Neural progenitor cell (in vitro differentiated cells): Measurements from ENCODE around the gene SEMA6A. TPM values are rescaled to one million over a fixed set of nuclear protein-coding genes. Genes with fewer than 3 reads are reported as not detected.

ENCODE experiments used
- DNase-seq: peaks from one replicate; pipeline ENCODE4 v3.0.0-alpha.2; 2016; ENCODE audit warnings: low spot score
- H2AFZ ChIP-seq: fragments of 200-600 bp; sonication (generic); replicated peaks from 2 replicates; pipeline ENCODE4 v1.6.1; 2016; ENCODE audit warnings: antibody characterized with exemption
- H3F3A ChIP-seq: fragments of 200-600 bp; sonication (generic); 2 replicates; pipeline ENCODE4 v1.6.1; 2016; ENCODE audit warnings: antibody characterized with exemption, low read depth
- H3K27ac ChIP-seq: fragments of 200-600 bp; sonication (generic); 2 replicates; pipeline ENCODE4 v1.5.1; 2016; ENCODE audit warnings: mild to moderate bottlenecking
- H3K27me3 ChIP-seq: fragments of 200-600 bp; sonication (generic); 2 replicates; pipeline ENCODE4 v1.6.1; 2016; ENCODE audit warnings: mild to moderate bottlenecking, moderate library complexity
- H3K36me3 ChIP-seq: fragments of 200-600 bp; sonication (generic); 2 replicates; pipeline ENCODE4 v1.5.1; 2016
- H3K4me1 ChIP-seq: fragments of 200-600 bp; sonication (generic); 2 replicates; pipeline ENCODE4 v1.6.1; 2016; ENCODE audit warnings: mixed run types
- H3K4me2 ChIP-seq: fragments of 200-600 bp; sonication (generic); 2 replicates; pipeline ENCODE4 v1.6.1; 2016
- H3K4me3 ChIP-seq: fragments of 200-600 bp; sonication (generic); 2 replicates; pipeline ENCODE4 v1.5.1; 2016
- H3K79me2 ChIP-seq: fragments of 200-600 bp; sonication (generic); 2 replicates; pipeline ENCODE4 v1.6.1; 2016; ENCODE audit warnings: low read depth
- H3K9ac ChIP-seq: fragments of 200-600 bp; sonication (generic); 2 replicates; pipeline ENCODE4 v1.6.1; 2016
- H3K9me3 ChIP-seq: fragments of 200-600 bp; sonication (generic); 2 replicates; pipeline ENCODE4 v1.5.1; 2016; ENCODE audit warnings: low read depth
- H4K20me1 ChIP-seq: fragments of 200-600 bp; sonication (generic); 2 replicates; pipeline ENCODE4 v1.6.1; 2016; ENCODE audit warnings: low read depth
- H3K27ac Mint-ChIP-seq: 3 replicates; pipeline ENCODE4 v1.8.0; 2021; ENCODE audit warnings: mixed read lengths
- H3K27me3 Mint-ChIP-seq: 2 replicates; pipeline ENCODE4 v1.8.0; 2022; ENCODE audit warnings: low read depth, mild to moderate bottlenecking, inconsistent platforms, moderate library complexity, mixed read lengths; ENCODE audit not compliant: insufficient read depth
- H3K36me3 Mint-ChIP-seq: 3 replicates; pipeline ENCODE4 v1.8.0; 2021; ENCODE audit warnings: mixed read lengths
- H3K4me1 Mint-ChIP-seq: 3 replicates; pipeline ENCODE4 v1.8.0; 2021; ENCODE audit warnings: mixed read lengths
- H3K4me3 Mint-ChIP-seq: 3 replicates; pipeline ENCODE4 v1.8.0; 2021; ENCODE audit warnings: mild to moderate bottlenecking, moderate library complexity, mixed read lengths
- H3K9me3 Mint-ChIP-seq: 3 replicates; pipeline ENCODE4 v1.8.0; 2020; ENCODE audit warnings: mixed read lengths
- EZH2 ChIP-seq: fragments of 200-600 bp; sonication (generic); IDR thresholded peaks from 2 replicates; pipeline ENCODE4 v1.6.1; 2017; ENCODE audit warnings: antibody characterized with exemption, mild to moderate bottlenecking, moderate library complexity
- EZH2phosphoT487 ChIP-seq: fragments of 200-600 bp; sonication (generic); IDR thresholded peaks from 2 replicates; pipeline ENCODE4 v1.6.1; 2017; ENCODE audit warnings: antibody characterized with exemption
- total RNA-seq: library from RNA; depleted of rRNA; stranded (reverse); fragments of >200 nt; gene quantifications from 2 replicates; pipeline ENCODE4 v1.2.3, GENCODE V29; 2015; ENCODE audit warnings: low replicate concordance
- TF ChIP-seq, protein P1 (sequence below): fragments of 200-600 bp; sonication (generic); IDR thresholded peaks from 2 replicates; pipeline ENCODE4 v1.5.1; 2017; ENCODE audit warnings: antibody characterized with exemption, mild to moderate bottlenecking

SEMA6A gene
- total RNA-seq, 1 donor from 2014 or later, result 86.4 TPM

DNA sequence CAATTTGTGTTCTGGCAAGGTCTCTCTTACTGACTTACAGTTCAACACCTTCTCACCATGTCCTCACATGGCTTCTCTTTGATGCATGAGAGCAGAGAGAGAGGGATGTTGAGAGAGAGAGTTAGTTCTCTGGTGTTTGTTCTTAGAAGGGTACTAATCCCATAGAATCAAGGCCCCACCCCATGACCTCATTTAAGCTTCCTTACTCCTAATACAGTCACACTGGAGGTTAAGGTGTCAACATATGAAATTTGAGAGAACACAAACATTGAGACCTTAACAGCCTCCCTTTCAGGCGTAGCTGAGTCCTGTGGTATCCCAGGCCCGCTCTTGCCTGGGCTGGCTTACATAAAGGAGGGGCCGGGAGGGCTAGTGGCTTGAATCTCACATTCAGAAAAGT, 10.6 kb upstream of the SEMA6A start:
- Mint-ChIP-seq H3K27ac (no peak overlapping the region), H3K9me3 (no peaks in the 10 kb centered on the region), H3K27me3 (no peaks in the 10 kb centered on the region), H3K4me3 (no peak overlapping the region), H3K4me1 (no peaks in the 10 kb centered on the region), H3K36me3 (no peaks in the 10 kb centered on the region)
- TF ChIP-seq, protein P1, sequence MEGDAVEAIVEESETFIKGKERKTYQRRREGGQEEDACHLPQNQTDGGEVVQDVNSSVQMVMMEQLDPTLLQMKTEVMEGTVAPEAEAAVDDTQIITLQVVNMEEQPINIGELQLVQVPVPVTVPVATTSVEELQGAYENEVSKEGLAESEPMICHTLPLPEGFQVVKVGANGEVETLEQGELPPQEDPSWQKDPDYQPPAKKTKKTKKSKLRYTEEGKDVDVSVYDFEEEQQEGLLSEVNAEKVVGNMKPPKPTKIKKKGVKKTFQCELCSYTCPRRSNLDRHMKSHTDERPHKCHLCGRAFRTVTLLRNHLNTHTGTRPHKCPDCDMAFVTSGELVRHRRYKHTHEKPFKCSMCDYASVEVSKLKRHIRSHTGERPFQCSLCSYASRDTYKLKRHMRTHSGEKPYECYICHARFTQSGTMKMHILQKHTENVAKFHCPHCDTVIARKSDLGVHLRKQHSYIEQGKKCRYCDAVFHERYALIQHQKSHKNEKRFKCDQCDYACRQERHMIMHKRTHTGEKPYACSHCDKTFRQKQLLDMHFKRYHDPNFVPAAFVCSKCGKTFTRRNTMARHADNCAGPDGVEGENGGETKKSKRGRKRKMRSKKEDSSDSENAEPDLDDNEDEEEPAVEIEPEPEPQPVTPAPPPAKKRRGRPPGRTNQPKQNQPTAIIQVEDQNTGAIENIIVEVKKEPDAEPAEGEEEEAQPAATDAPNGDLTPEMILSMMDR, result no peak
- no peak for TF ChIP-seq EZH2phosphoT487
- TF ChIP-seq EZH2, result no peak
- H3K9ac ChIP-seq, result no peak overlapping the region
- no peaks in the 10 kb centered on the region for H3K4me1 ChIP-seq
- no peaks in the 10 kb centered on the region for H3K36me3 ChIP-seq
- no peaks in the 10 kb centered on the region for H4K20me1 ChIP-seq
- no peaks in the 10 kb centered on the region for H3F3A ChIP-seq
- no peaks in the 10 kb centered on the region for H3K9me3 ChIP-seq
- no peaks in the 10 kb centered on the region for H3K27me3 ChIP-seq
- H3K4me2 ChIP-seq, result no peak overlapping the region
- no peaks in the 10 kb centered on the region for H3K79me2 ChIP-seq
- no peak for DNase-seq
- H2AFZ ChIP-seq, result no peak overlapping the region
- no peak overlapping the region for H3K27ac ChIP-seq
- no peak overlapping the region for H3K4me3 ChIP-seq

DNA sequence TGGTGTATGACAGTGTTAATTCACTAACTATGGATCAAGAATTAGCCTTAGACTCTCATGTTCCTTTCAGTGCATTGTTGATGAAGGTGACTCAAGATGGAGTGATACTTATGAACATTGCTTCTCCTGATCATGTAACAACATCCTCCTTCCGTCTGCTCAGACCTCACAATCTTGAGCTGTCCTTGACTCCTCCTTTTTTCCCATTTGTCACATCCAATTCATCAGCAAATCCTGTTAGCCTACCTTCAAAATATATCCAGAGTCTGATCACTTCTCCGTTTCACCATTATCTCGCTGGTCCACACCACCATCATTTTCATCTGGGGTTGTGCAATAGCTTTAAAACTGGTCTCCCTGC, 9.2 kb upstream of the SEMA6A start:
- Histone ChIP-seq H3K79me2 (no peaks in the 10 kb centered on the region), H3K36me3 (no peaks in the 10 kb centered on the region), H3K9me3 (no peaks in the 10 kb centered on the region), H3K4me1 (no peaks in the 10 kb centered on the region), H3K4me3 (no peak overlapping the region), H4K20me1 (no peaks in the 10 kb centered on the region), H3F3A (no peaks in the 10 kb centered on the region), H3K9ac (no peak overlapping the region), H3K4me2 (no peak overlapping the region), H2AFZ (no peak overlapping the region), H3K27me3 (no peaks in the 10 kb centered on the region), H3K27ac (no peak overlapping the region)
- H3K27me3 Mint-ChIP-seq, result peaks cover 1% of the 10 kb centered on the region
- H3K9me3 Mint-ChIP-seq, result no peaks in the 10 kb centered on the region
- H3K4me3 Mint-ChIP-seq, result no peak overlapping the region
- peaks cover under 1% of the 10 kb centered on the region for H3K36me3 Mint-ChIP-seq
- no peak for DNase-seq
- no peak overlapping the region for H3K27ac Mint-ChIP-seq
- no peaks in the 10 kb centered on the region for H3K4me1 Mint-ChIP-seq
- no peak for TF ChIP-seq EZH2phosphoT487
- TF ChIP-seq, protein P1, result no peak
- TF ChIP-seq EZH2, result no peak

DNA sequence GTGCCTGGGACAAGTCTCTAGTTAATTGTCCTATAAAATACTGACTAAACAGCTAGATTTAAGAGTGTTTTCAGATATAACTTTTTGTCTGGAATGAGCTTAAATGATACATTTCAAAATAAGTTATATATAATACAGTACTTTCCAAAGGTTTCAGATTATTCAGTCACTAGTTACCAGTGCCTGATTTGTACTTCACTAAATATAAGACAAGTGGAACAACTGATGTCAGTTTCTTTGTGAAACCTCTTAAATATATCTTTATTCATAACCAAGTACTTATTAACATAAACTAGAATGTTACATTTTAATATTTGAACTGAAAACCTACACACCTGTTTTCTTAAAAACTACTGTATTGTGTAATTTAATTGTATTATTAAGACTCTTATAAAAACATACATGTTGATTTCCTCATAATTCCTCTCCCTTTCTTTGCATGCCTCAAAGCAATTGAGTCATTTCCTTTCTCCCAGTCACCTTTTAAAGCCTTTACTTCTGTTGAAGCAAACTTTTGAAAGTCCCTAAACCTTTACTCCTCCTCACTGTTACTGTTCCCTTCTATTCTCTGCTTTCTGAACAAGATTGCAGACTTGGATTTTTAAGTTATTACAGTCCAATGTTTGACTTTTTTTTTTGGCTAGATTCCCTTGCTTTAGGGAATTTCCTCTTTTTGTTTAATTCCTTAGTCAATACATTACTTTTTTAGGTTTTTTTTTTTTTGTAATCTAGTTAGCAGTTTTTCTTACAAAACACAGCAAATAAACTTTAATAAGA, 8.7 kb upstream of the SEMA6A start:
- H3K4me1 Mint-ChIP-seq, result no peaks in the 10 kb centered on the region
- no peak overlapping the region for H3K4me3 Mint-ChIP-seq
- H3K4me2 ChIP-seq, result no peak overlapping the region
- H4K20me1 ChIP-seq, result no peaks in the 10 kb centered on the region
- H3K9me3 ChIP-seq, result no peaks in the 10 kb centered on the region
- no peaks in the 10 kb centered on the region for H3K4me1 ChIP-seq
- H3K9ac ChIP-seq, result no peak overlapping the region
- no peak overlapping the region for H2AFZ ChIP-seq
- H3K4me3 ChIP-seq, result no peak overlapping the region
- peaks cover 2% of the 10 kb centered on the region for H3K27me3 Mint-ChIP-seq
- no peaks in the 10 kb centered on the region for H3K9me3 Mint-ChIP-seq
- TF ChIP-seq EZH2, result no peak
- TF ChIP-seq EZH2phosphoT487, result no peak
- TF ChIP-seq, protein P1, result no peak
- H3K79me2 ChIP-seq, result no peaks in the 10 kb centered on the region
- no peak for DNase-seq
- H3K36me3 ChIP-seq, result no peaks in the 10 kb centered on the region
- no peak overlapping the region for H3K27ac Mint-ChIP-seq
- no peaks in the 10 kb centered on the region for H3F3A ChIP-seq
- H3K36me3 Mint-ChIP-seq, result peaks cover 3% of the 10 kb centered on the region
- H3K27ac ChIP-seq, result no peak overlapping the region
- no peaks in the 10 kb centered on the region for H3K27me3 ChIP-seq
